NCI-H1436 (cell line): ENCODE measurements around the gene ATP5F1D.
"Not testable (repeated sequence)": the region's sequence is repeated elsewhere in the genome, so short reads cannot be mapped to it uniquely, and the experiment has no call there.

ENCODE experiments used
- DNase-seq: peaks from one replicate; lab custom pipeline; 2025; lab: John Stamatoyannopoulos, UW

The ATP5F1D gene

GRCh38 chr19:1233115-1233667 is 8.4 kb upstream of the ATP5F1D start:
- no peak for DNase-seq

DNA sequence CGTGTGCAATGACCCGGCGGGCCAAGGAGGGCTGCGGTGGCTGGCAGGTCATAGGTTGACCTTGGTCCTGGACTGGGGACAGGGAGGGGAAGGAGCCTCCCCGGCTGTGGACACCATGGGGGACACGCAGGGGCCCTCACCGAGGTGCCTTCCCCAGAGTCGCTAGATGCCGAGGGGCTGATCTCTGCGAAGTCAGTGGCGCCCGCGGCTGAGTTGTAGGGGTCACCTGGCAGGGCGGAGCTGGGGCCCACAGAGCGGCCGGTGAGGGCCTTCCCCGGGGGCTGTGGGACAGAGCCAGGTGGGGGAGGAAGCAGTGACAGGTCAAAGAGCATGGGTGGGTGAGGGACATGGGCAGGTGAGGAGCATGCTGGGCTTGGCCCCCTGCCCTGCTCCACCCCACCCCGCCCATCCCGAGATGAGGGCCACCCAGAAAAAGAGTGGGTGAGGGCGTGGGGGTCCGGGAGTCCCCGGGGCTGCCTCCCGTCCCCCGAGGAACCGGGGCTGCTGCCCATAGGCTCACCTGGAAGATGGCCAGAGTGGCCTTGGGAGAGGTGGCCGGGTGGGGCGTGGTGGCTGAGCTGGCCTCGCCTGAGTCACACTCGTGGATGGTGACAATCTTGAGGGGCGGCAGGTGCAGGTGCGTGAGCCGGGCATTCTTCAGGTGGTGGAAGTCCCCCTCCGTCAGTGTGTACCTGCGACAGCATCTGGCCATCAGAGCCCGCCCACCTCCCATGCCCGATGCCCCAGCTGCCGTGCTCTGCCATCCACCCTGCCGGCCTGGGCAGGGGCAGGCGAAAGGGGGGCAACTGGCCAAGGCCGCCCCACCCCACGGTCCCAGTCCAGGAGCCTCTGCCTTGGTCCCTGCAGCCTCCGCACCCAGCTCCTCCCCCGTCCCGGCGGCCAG is 7.2 kb upstream of the ATP5F1D start:
- DNase-seq: no peak

DNA sequence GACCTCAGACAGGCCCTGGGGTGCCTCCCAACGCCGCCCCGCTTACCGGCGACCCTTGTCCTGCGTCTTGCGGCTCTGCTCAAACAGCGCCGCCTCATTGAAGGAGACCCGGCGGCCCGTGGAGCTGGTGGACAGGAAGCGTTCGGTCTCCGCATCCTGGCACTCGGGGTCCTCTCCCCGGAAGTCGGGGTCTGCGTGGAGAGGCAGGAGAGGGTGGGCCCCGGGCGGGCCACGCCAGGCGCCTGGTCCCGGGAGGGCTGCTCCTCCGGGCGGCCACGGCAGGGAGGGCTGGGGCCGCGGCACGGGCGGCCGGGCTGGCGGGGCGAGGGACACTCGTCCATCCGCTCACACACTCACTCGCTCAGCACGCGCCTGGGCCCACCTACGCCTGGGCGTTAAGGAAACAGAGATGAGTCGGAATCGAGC is 6.6 kb upstream of the ATP5F1D start:
- DNase-seq: no peak

DNA sequence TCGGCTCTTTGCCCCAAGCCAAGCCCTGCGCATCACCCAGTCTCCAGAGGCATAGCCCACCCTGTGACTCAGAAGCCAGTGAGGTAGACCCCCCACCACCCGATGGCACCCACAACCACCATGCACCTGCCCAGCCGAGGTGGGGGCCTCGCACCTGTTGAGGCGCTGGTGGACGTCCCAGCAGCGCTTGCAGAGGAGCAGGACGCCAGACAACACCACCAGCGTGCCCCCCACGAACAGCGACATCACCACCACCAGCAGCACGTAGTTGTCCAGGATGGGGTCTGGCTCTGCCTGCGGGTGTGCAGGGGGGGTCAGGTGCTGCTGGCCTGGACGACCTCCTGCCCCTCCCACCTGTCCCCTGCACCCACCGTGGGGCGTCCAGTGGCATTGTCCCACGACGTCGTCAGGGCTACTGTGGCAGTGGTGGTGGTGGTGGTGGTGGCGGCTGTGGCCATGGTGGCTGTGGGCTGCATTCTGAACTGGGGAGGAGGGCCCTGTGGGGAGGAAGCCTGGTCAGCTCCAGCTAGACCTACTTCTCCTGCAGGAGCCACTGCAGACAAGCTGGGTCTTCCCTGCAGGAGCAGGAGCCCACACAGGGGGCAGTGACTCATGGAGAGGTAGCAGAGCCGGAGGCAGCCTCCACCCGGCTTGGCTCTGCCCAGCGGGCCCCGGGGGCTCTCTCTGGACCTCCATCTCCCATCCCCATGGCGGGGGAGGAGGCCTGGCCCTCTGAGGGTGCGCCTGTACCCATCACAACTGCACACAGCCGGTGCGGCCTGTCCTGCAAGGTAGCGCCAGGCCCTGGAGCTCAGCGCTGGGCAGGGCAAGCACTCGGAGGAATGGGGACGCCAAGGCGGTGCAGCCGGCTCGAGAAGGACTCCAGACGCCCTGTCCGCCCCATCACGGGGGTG is 5.7 kb upstream of the ATP5F1D start:
- DNase-seq: no peak

DNA sequence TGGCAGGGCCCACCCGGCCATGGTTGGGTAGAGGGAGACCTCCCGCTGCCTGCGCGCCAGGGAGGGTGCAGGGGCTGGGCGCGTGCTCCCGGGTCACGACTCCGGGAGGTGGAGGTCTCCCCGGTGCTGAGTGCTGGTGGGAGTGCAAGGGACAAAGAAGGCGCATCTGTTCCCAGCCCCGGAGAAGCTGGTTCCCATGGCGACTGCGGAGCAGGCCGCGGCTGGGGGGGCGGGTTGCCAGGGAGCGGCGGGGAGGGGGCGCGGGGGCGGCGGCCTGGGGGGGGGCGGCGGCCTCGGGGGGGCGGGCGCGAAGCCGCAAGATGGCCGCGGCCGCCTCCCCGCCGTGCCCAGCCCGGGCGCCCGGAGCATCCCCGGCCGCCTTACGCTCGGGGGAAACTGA is 5.0 kb upstream of the ATP5F1D start:
- no peak for DNase-seq

GRCh38 chr19:1237027-1237659 is 4.4 kb upstream of the ATP5F1D start:
- DNase-seq: no peak

DNA sequence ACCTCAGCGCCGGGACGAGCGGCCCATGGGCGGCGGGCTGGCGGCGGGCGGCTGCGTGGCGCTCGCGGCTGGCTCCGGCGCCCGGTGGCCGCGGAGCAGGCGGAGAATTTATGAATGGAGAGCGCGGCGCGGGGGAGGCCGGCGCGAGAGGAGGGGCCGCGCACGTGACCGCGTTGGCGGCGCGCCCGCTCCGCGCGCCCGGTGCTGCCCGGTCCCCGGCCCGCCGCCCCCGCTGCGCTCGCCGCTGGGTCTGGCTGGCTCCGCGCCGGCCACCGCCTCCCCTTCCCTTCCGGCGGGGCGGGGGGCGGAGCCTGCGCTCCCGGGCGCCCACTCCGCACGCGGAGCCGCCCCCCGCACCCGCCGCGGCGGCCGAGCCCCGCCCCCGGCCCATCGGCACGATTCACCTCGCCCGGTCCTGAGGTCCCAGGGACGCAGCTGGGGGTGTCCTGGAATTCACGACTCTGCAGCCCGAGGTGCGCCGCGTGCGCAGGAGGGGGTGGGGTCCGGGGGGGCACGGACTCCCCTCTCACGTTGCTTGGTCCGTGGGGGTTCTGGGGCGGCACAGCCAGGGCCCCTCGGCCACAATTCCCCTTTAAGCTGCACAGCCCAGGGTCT is 3.7 kb upstream of the ATP5F1D start, which contains the start of gene CBARP:
Gene CBARP (minus strand): TSS at position 252 of the 615 bp plus-strand sequence. CDS start 1,905 bp downstream, outside the sequence.
- DNase-seq: no peak

DNA sequence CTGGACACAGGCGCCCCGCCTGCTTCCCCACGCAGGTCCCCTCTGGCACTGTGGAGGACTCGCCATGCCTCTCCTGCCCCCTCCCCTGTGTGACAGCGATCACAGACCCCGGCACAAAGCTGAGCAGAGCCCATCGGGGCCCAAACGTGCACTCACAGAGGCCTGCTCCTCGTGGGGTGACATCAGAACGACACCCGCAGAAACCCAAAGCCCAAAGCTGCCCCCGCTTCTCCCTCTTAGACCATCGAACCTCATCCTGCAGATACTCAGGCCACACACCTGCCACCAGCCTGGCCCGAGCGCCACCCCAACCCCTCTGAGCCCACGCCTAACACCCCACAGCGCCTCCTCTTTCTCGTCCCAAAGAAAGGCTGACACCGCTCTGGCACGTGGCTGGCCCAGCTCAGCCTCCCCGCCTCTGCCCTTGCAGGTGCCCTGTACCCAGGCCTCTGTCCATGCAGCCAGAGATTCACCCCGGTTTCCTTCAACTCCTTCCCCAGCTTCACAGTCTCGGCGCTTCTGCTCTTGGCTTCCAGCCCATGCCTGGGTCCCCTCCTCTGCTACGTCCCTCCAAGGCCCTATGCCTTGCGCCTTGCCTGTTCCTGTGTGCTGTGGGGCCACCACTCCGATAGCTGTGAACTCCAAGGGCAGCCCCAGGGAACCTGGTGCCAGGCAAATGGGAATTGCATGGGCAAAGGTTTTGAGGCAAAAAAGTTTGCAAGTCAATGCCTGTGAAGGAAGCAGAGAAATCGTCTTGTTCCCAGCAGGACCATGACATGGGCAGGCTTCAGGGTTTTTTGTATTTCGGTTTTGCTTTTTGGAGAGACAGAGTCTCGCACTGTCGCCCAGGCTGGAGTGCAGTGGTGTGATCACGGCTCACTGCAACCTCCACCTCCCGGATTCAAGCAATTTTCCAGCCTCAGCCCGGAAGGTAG is 2.9 kb upstream of the ATP5F1D start:
- DNase-seq: no peak

DNA sequence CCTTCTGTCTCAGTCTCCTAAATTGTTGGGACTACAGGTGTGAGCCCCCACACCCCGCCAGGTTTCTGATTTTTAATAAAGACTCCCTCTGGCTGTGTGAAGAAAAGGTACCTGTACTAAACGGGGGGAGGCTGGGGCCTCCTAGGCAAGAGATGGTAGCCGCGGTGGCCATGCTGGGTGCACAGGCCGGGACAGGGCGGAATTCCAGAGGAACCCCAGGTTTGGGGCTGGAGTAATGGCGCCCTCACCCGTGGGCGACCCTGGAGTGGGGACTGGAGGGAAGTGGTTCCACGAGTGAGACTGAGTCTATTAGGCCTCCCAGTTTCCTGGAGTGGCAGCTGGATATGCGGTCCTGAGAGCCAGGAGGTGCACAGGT is 2.1 kb upstream of the ATP5F1D start:
- no peak for DNase-seq

GRCh38 chr19:1239796-1240737 is 1.5 kb upstream of the ATP5F1D start:
- DNase-seq: peak; percentile 89

DNA sequence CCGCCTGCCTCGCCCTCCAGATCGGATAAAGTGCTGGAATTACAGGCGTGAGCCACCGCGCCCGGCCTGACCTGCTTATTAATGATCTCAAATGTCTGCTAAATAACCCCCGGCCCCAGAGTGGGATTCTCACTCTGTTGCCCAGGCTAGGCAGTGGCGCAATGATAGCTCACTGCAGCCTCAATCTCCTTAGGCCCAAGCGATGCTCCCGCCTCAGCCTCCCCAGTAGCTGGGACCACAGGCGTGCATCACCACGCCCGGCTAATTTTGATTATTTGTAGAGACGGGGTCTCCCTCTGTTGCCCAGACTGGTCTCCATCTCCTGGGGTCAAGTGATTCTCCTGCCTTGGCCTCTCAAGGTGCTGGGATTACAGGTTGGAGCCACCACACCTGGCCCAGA is 626 bp upstream of the ATP5F1D start:
- no peak for DNase-seq

DNA sequence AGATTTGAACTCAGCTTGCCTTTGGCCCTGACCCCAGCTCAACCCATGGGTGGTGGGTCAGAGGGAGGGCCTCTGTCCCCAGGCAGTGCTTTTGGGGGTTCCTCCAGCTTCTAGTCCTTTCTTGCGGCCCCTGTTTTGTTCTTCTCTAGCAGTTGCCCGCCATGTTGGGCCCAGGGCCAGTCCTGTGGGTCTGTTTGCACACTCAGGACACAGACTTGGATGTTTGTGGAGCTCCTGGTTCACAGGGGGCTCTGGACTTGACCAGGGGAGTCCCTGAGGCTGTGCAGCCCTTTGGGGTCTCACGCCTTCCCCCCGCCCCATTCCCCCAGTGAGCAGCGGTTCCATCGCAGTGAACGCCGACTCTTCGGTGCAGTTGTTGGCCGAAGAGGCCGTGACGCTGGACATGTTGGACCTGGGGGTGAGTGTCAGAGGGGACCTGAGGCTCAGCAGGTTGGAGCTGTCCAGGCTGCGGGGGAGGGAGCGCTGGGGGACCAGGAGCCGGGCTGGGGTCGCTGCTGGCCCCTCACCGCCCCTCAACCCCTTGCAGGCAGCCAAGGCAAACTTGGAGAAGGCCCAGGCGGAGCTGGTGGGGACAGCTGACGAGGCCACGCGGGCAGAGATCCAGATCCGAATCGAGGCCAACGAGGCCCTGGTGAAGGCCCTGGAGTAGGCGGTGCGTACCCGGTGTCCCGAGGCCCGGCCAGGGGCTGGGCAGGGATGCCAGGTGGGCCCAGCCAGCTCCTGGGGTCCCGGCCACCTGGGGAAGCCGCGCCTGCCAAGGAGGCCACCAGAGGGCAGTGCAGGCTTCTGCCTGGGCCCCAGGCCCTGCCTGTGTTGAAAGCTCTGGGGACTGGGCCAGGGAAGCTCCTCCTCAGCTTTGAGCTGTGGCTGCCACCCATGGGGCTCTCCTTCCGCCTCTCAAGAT is 2.5 kb downstream of the ATP5F1D start:
- peak; percentile 81 for DNase-seq

GRCh38 chr19:1244693-1245451 is 3.3 kb downstream of the ATP5F1D start:
- DNase-seq: no peak

DNA sequence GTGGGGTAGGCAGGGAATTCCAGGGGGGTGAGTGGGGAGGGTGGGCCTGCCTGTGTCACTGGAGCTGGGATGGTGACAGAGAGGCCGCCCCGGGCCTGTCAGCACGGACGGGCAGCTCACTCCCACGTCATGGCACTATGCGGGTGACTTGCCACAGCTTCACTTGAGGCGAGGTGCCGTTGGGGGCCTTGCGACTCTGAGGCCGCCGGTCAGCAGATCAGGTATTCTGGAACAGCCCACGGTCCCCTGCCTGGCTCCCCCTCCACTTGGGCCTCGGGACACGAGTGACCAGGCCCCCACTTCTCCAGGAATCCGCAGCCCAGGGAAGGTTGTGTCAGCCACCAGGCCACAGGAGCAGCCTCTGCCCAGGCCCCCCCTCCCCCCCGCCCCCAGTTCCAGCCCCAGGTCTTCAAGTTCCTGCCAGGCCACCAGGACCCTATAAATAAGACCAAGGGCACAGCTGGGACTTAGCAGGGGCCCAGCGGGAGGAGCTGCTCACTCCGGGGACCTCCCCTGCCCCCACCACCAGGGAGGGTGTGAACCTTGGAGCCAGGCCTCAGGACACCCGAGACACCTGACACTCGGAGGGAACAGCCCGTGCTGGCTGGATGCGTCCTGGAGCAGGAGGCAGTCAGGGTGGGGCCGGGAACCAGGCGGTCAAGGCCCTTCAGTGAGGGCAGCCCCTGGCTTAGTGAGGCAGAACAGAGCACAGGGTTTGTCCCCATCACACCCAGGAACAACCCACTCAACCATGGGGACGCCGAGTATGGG is 4.1 kb downstream of the ATP5F1D start:
- no peak for DNase-seq

DNA sequence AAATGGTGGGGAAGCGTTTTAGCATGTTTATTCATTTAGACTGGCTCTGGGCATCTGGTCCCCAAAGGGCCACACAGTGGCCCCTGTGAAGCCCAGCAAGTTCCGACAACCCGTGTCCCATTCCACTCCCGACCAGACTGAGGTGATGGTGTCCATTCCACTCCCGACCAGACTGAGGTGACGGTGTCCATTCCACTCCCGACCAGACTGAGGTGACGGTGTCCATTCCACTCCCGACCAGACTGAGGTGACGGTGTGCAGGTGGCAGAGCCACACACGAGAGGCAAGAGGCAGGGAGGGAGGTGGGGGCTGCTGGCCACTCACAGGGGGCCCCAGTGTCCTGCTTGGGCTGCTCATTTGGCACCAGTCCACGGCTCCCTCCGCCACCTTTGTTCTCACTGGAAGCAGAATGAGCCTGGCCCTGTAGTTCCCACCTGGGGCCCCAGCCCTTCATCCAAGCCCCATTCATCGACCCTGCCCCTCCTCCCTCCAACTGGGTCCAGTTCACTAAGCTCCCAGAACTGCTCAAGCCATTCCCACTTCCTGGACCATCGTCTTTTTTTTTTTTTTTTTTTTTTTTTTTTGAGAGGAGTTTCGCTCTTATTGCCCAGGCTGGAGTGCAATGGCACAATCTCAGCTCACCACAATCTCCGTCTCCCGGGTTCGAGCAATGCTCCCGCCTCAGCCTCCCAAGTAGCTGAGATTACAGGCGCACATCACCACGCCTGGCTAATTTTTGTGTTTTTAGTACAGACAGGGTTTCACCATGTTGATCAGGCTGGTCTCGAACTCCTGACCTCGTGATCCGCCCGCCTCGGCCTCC is 4.9 kb downstream of the ATP5F1D start:
- DNase-seq: not testable (repeated sequence)

DNA sequence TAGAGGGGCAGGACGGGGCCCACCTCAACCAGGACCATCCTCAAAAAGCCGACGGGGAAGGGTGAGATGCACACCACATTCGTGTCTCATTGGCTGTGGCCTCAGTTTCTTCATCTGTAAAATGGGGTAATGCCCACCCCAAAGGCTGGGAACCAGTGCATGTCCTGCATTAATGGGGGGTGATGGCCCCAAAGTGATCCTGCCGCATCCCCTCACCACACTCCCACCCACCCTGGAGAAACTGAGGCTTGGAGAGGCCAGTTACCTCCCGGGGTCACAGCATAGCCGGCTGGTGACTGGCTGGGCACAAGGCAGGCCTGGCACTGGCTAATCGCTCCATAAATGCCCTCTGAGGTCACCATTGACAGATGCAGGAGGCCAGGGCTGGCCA is 6.2 kb downstream of the ATP5F1D start:
- DNase-seq: no peak
